HFF-Myc (cell line): Measurements from ENCODE around the gene TCEA2.

Experiments used
- DNase-seq: peaks from one replicate; pipeline ENCODE4 v3.0.0-alpha.2; 2011; ENCODE audit warnings: low read depth; ENCODE audit errors: extremely low read depth
- H3K4me3 ChIP-seq: replicated peaks from 2 replicates; pipeline ENCODE4 v1.5.1; 2011; ENCODE audit warnings: low read depth, mild to moderate bottlenecking, control low read depth, low read length
- CTCF ChIP-seq: IDR thresholded peaks from 2 replicates; pipeline ENCODE4 v1.5.1; 2012; ENCODE audit warnings: mild to moderate bottlenecking, low read depth, low read length, control low read depth; ENCODE audit errors: missing control alignments

Gene TCEA2

GRCh38 chr20:64076061-64076997 is 13.3 kb downstream of the TCEA2 start:
- no peak for DNase-seq
- no peak for TF ChIP-seq CTCF
- H3K4me3 ChIP-seq: no peak overlapping the region

DNA sequence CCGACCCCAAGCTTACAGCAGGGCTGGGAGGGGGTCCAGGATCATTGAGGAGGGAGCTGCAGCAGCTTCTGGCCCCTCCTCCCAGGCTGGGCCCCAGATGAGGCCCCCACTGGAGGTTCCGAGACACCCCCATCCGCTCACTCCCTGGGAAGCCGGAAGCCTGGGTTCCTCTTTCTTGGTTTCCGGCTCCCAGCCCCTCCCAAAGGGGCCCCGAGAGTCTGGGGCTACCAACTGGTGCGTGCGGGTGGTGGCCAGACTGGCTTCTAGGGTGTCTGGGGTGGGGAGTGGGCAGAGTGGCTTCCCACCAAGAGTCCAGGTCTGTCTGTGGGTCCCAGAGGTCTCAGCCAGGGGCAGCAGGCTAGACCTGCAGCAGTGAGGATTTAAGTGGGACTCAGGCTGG is 14.1 kb downstream of the TCEA2 start:
- no peak for DNase-seq
- no peak for TF ChIP-seq CTCF
- H3K4me3 ChIP-seq: no peak overlapping the region

GRCh38 chr20:64077541-64077875 is 14.5 kb downstream of the TCEA2 start:
- no peak for TF ChIP-seq CTCF
- no peak overlapping the region for H3K4me3 ChIP-seq

GRCh38 chr20:64077876-64078551 is 15.0 kb downstream of the TCEA2 start:
- peak overlapping the region; percentile 71 for H3K4me3 ChIP-seq

More at GRCh38 chr20:64077541-64077875, 14.5 kb downstream of the TCEA2 start:
- no peak for DNase-seq

GRCh38 chr20:64078934-64079272 is 15.9 kb downstream of the TCEA2 start:
- peak overlapping the region; percentile 71 for H3K4me3 ChIP-seq
- DNase-seq: no peak
- TF ChIP-seq CTCF: no peak

More at GRCh38 chr20:64077876-64078551, 15.0 kb downstream of the TCEA2 start:
- no peak for TF ChIP-seq CTCF
- DNase-seq: no peak

GRCh38 chr20:64079273-64080012 is 16.4 kb downstream of the TCEA2 start, which contains the start of gene RGS19:
RGS19 (minus strand) TSS chr20:64079518; CDS start chr20:64076886, 2,632 bp downstream.
- H3K4me3 ChIP-seq: peak within 1 kb of the TSS; percentile 71
- no peak for DNase-seq
- TF ChIP-seq CTCF: no peak
